Keratinocyte (primary cell): ENCODE measurements around the gene ST6GAL1. TPM values are rescaled to one million over a fixed set of nuclear protein-coding genes. Genes with fewer than 3 reads are reported as not detected.

ENCODE experiments used
- DNase-seq: peaks from one replicate; pipeline ENCODE4 v3.0.0-alpha.2; 2011; ENCODE audit warnings: low read depth, missing footprints, low spot score
- FAIRE-seq: peaks from 2 replicates; lab custom pipeline; 2011; peaks lifted over from hg19 to GRCh38; lab: Jason Lieb, UNC
- H2AFZ ChIP-seq: 2 replicates; pipeline ENCODE4 v1.6.0; 2012; ENCODE audit warnings: low read length, control low read depth, inconsistent platforms; ENCODE audit not compliant: control insufficient read depth
- H3K27ac ChIP-seq: 2 replicates; pipeline ENCODE4 v1.5.1; 2011; ENCODE audit warnings: low read length; ENCODE audit not compliant: control insufficient read depth, insufficient read depth
- H3K27me3 ChIP-seq: 3 replicates; pipeline ENCODE4 v1.6.0; 2011; ENCODE audit warnings: low read length; ENCODE audit not compliant: control insufficient read depth, insufficient read depth; ENCODE audit errors: extremely low read depth
- H3K36me3 ChIP-seq, 2 experiments: 2 replicates in 1 of 2; 3 replicates in 1 of 2; pipeline ENCODE4 v1.5.1; 2011; ENCODE audit warnings: low read length in 2 of 2, mild to moderate bottlenecking in 1 of 2; ENCODE audit not compliant: control insufficient read depth in 2 of 2, insufficient read depth in 2 of 2; ENCODE audit errors: extremely low read depth in 1 of 2
- H3K4me1 ChIP-seq: 3 replicates; pipeline ENCODE4 v1.5.1; 2011; ENCODE audit warnings: low read length; ENCODE audit not compliant: control insufficient read depth, insufficient read depth; ENCODE audit errors: extremely low read depth
- H3K4me2 ChIP-seq: 3 replicates; pipeline ENCODE4 v1.6.0; 2011; ENCODE audit warnings: low read depth, low read length; ENCODE audit not compliant: control insufficient read depth, insufficient read depth; ENCODE audit errors: extremely low read depth
- H3K4me3 ChIP-seq, 3 experiments: fragments of 200-600 bp in 1 of 3; sonication (generic) in 1 of 3; 2 replicates in 2 of 3; 3 replicates in 1 of 3; pipeline ENCODE4 v1.5.1; 2011 to 2016; ENCODE audit warnings: low read length in 3 of 3, mild to moderate bottlenecking in 3 of 3, control low read depth in 2 of 3, inconsistent platforms in 1 of 3, low read depth in 1 of 3, mixed read lengths in 1 of 3, mixed run types in 1 of 3, moderate library complexity in 1 of 3; ENCODE audit not compliant: control insufficient read depth in 2 of 3, insufficient read depth in 2 of 3; ENCODE audit errors: extremely low read depth in 1 of 3
- H3K79me2 ChIP-seq: 2 replicates; pipeline ENCODE4 v1.6.0; 2012; ENCODE audit warnings: low read length; ENCODE audit not compliant: control insufficient read depth, insufficient read depth
- H3K9ac ChIP-seq: 3 replicates; pipeline ENCODE4 v1.6.0; 2011; ENCODE audit warnings: low read length; ENCODE audit not compliant: control insufficient read depth, insufficient read depth; ENCODE audit errors: extremely low read depth
- H3K9me1 ChIP-seq: 3 replicates; pipeline ENCODE4 v1.6.0; 2011; ENCODE audit warnings: low read length; ENCODE audit not compliant: control insufficient read depth, insufficient read depth; ENCODE audit errors: extremely low read depth
- H3K9me3 ChIP-seq: 2 replicates; pipeline ENCODE4 v1.5.1; 2012; ENCODE audit warnings: low read depth, low read length; ENCODE audit not compliant: control insufficient read depth
- H4K20me1 ChIP-seq: 3 replicates; pipeline ENCODE4 v1.6.0; 2011; ENCODE audit warnings: low read length; ENCODE audit not compliant: control insufficient read depth, insufficient read depth; ENCODE audit errors: extremely low read depth
- EZH2 ChIP-seq: IDR thresholded peaks from one replicate; pipeline ENCODE4 v1.6.1; 2012; ENCODE audit warnings: inconsistent platforms, mild to moderate bottlenecking, low read length, moderate library complexity
- dilution Hi-C: fragments of 300-500 bp; cut with MboI; formaldehyde crosslinking; loops from one replicate; pipeline ENCODE4 v1.7.0; 2020; ENCODE audit warnings: low sequenced_read_pairs; ENCODE audit not compliant: extremely low pct_ligation_motif_present
- polyA plus RNA-seq, 5 experiments: library from polyadenylated mRNA; depleted of rRNA in 3 of 5; stranded (reverse) in 3 of 5; stranded (forward) in 1 of 5; unstranded in 1 of 5; fragments of >200 nt; gene quantifications; 1 replicate in 1 of 5; 2 replicates in 3 of 5; 3 replicates in 1 of 5; pipeline versions ENCODE4 v1.2.1 to v1.2.3, GENCODE V29; 2011 to 2012; ENCODE audit warnings: missing spikeins in 2 of 5, low read depth in 1 of 5, low replicate concordance in 1 of 5
- TF ChIP-seq, protein P1 (sequence below), 3 experiments: IDR thresholded peaks in 1 of 3; conservative IDR thresholded peaks in 1 of 3; optimal IDR thresholded peaks in 1 of 3; 2 replicates in 2 of 3; 3 replicates in 1 of 3; pipeline versions ENCODE3 to v1.5.1; 2011; ENCODE audit warnings: low read length in 3 of 3, mild to moderate bottlenecking in 3 of 3, moderate library complexity in 2 of 3, control low read depth in 1 of 3, inconsistent platforms in 1 of 3; ENCODE audit not compliant: insufficient read depth in 2 of 3; ENCODE audit errors: extremely low read depth in 1 of 3

Gene ST6GAL1
- polyA plus RNA-seq, 1 donor (not counting 4 experiments of a cell fraction or from before 2014, with no cell fraction given): 7.5 TPM

DNA sequence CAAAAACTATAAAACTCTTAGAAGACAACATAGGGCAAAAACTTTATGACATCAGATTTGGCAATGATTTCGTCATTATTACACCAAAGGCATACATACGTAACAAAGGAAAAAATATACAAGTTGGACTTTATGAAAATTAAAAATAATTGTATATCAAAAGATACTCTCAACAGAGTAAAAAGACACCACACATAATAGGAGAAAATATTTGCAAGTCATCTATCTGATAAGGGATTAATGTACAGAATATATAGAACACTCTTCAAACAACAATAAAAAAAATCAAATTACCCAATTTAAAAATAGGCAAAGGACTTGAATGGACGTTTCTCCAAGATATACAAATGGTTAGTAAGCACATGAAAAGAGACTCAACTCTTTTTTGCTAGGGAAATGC lies 131.4 kb downstream of the ST6GAL1 start:
- no peaks in the 10 kb centered on the region for H3K79me2 ChIP-seq
- DNase-seq (no peak), FAIRE-seq (no peak)
- H3K4me3 ChIP-seq: no peak overlapping the region
- no peak overlapping the region for H3K4me2 ChIP-seq
- peaks cover 2% of the 10 kb centered on the region for H3K9me3 ChIP-seq
- H4K20me1 ChIP-seq: no peaks in the 10 kb centered on the region
- H2AFZ ChIP-seq: no peak overlapping the region
- H3K4me1 ChIP-seq: peaks cover 17% of the 10 kb centered on the region
- H3K9ac ChIP-seq: no peak overlapping the region
- TF ChIP-seq EZH2: no peak
- TF ChIP-seq, protein P1, sequence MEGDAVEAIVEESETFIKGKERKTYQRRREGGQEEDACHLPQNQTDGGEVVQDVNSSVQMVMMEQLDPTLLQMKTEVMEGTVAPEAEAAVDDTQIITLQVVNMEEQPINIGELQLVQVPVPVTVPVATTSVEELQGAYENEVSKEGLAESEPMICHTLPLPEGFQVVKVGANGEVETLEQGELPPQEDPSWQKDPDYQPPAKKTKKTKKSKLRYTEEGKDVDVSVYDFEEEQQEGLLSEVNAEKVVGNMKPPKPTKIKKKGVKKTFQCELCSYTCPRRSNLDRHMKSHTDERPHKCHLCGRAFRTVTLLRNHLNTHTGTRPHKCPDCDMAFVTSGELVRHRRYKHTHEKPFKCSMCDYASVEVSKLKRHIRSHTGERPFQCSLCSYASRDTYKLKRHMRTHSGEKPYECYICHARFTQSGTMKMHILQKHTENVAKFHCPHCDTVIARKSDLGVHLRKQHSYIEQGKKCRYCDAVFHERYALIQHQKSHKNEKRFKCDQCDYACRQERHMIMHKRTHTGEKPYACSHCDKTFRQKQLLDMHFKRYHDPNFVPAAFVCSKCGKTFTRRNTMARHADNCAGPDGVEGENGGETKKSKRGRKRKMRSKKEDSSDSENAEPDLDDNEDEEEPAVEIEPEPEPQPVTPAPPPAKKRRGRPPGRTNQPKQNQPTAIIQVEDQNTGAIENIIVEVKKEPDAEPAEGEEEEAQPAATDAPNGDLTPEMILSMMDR (optimal IDR thresholded peaks at IDR 0.05 in 1 of 3, IDR thresholded peaks at IDR 0.05 in 1 of 3, conservative IDR thresholded peaks at IDR 0.05 in 1 of 3; ENCODE audit: extremely low read depth in 1 of 3, insufficient read depth in 2 of 3, low read length in 3 of 3): no peak
- dilution Hi-C loops: no loop called here
- no peaks in the 10 kb centered on the region for H3K9me1 ChIP-seq
- peaks cover 0 to 1% of the 10 kb centered on the region in 2 experiments for H3K36me3 ChIP-seq
- H3K27ac ChIP-seq: no peak overlapping the region
- H3K27me3 ChIP-seq: no peaks in the 10 kb centered on the region

GRCh38 chr3:187062526-187063177 lies 132.3 kb downstream of the ST6GAL1 start:
- H3K4me1 ChIP-seq: peaks cover 17% of the 10 kb centered on the region
- no peak for TF ChIP-seq EZH2
- TF ChIP-seq, protein P1 (optimal IDR thresholded peaks at IDR 0.05 in 1 of 3, IDR thresholded peaks at IDR 0.05 in 1 of 3, conservative IDR thresholded peaks at IDR 0.05 in 1 of 3; ENCODE audit: extremely low read depth in 1 of 3, insufficient read depth in 2 of 3, low read length in 3 of 3): no peak

More at GRCh38 chr3:187062526-187063177, 132.3 kb downstream of the ST6GAL1 start:
- DNase-seq (no peak), FAIRE-seq (no peak)
- dilution Hi-C loops: no loop called here
- Histone ChIP-seq H2AFZ (no peak overlapping the region), H3K4me3 (no peak overlapping the region), H3K9ac (no peak overlapping the region), H3K4me2 (no peak overlapping the region), H3K27ac (peak overlapping the region; percentile 3), H3K36me3 (peaks cover 0 to 1% of the 10 kb centered on the region in 2 experiments), H3K9me1 (no peaks in the 10 kb centered on the region), H4K20me1 (no peaks in the 10 kb centered on the region), H3K79me2 (no peaks in the 10 kb centered on the region), H3K9me3 (peaks cover 2% of the 10 kb centered on the region), H3K27me3 (no peaks in the 10 kb centered on the region)
